Measurements from ENCODE around the gene AKNA.
A peak's percentile ranks its signal among the peaks of the same experiment; 100 is the strongest.

AKNA gene

GRCh38 chr9:114350636-114351401, 37.0 kb downstream of the AKNA start:
- no peak for TF ChIP-seq CTCF (IDR thresholded peaks at IDR 0.05)
- no peak overlapping the region for H3K4me3 ChIP-seq
- no peak for DNase-seq (ENCODE audit: low spot score)
- H3K27ac ChIP-seq: no peak overlapping the region

- H3K27ac ChIP-seq: peak overlapping the region; percentile 35 to 57
- TF ChIP-seq CTCF (IDR thresholded peaks at IDR 0.05): no peak
Measured at GRCh38 chr9:114349713-114350480, 37.9 kb downstream of the AKNA start.

GRCh38 chr9:114348906-114349482, 38.8 kb downstream of the AKNA start:
- Histone ChIP-seq H3K27ac (peak overlapping the region; percentile 41 to 76), H3K4me3 (no peak overlapping the region)
- peak; percentile 90 for DNase-seq (ENCODE audit: low spot score)
- TF ChIP-seq CTCF (IDR thresholded peaks at IDR 0.05): no peak

More at GRCh38 chr9:114349713-114350480, 37.9 kb downstream of the AKNA start:
- H3K4me3 ChIP-seq: no peak overlapping the region
- DNase-seq (ENCODE audit: low spot score): no peak

GRCh38 chr9:114348261-114348905, 39.4 kb downstream of the AKNA start:
- Histone ChIP-seq H3K4me3 (no peak overlapping the region), H3K27ac (peak overlapping the region; percentile 41 to 76)
- DNase-seq (ENCODE audit: low spot score): no peak
- no peak for TF ChIP-seq CTCF (IDR thresholded peaks at IDR 0.05)

GRCh38 chr9:114347675-114348074, 40.1 kb downstream of the AKNA start:
- TF ChIP-seq CTCF (IDR thresholded peaks at IDR 0.05): no peak
- no peak for DNase-seq (ENCODE audit: low spot score)
- H3K4me3 ChIP-seq: no peak overlapping the region
- no peak overlapping the region for H3K27ac ChIP-seq

GRCh38 chr9:114346146-114346545, 41.6 kb downstream of the AKNA start:
- no peak for TF ChIP-seq CTCF (IDR thresholded peaks at IDR 0.05)
- Histone ChIP-seq H3K4me3 (no peak overlapping the region), H3K27ac (no peak overlapping the region)
- no peak for DNase-seq (ENCODE audit: low spot score)

All from coronary artery (tissue), 2 donors.